Activated CD8-positive, alpha-beta memory T cell treated with anti-CD3 and anti-CD28 coated beads for 36 hours (primary cell): ENCODE results near the gene IP6K1. TPM values are rescaled to one million over a fixed set of nuclear protein-coding genes. Genes with fewer than 3 reads are reported as not detected.
"Not testable (repeated sequence)": the region's sequence is repeated elsewhere in the genome, so short reads cannot be mapped to it uniquely, and the experiment has no call there.

Source experiments
- CTCF ChIA-PET: fragments of 350-600 bp; sonication (Branson Sonifier 250); formaldehyde crosslinking; loops from one replicate; lab custom pipeline; 2021; ENCODE audit warnings: antibody characterized with exemption; lab: Charles Lee
- POLR2A ChIA-PET: fragments of 350-600 bp; sonication (Branson Sonifier 250); formaldehyde crosslinking; loops from one replicate; lab custom pipeline; 2021; ENCODE audit warnings: antibody characterized with exemption; lab: Charles Lee
- total RNA-seq, 2 experiments: library from RNA; stranded (reverse); gene quantifications; one replicate each; pipeline ENCODE4 v1.2.3, GENCODE V29; 2021

IP6K1 gene
- total RNA-seq, 2 experiments from 2014 or later: 38.5 to 40.5 TPM

DNA sequence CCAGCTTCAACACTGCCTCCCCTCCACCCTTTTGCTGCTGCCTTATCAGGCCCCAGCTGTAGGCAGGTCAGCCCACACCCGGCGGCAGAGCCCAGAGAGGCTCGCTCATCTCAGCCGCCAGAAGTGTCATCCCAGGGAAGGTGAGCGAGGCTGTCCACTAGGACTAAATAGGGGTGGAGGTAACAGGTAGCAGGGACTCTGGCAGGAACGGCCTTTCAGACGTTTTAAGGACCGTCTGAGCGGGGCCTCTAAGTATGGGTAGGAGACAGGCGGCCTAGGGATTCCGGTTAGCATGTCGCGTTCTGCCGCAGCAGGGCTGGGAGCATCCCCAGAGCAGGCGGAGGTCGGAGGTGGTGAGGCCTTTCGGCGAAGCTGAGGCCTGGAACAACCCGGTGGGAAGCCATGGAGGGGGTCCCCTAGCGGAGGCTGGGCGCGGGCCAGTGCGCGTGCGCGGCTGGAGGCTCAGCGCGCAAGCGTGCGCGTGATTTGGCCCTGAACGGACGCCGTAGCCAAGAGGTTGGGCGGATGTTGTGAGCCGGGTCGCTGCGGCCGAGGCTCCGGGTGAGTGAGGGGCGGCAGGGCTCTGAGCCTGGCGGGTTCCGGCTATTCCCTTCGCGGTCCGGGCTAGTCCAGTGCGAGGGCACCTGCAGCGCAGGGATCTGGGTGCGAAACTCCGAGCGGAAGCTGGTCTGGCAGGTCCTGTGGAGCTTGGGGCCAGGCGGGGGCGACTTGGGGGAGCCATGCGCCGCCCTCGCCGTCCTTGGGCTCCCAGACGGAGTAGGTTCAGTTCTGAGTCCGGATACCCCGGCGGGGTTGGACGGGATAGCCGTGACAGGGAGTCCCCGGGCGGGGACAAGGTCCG is 97.1 kb downstream of the IP6K1 start, which contains the start of the genes MST1 and RNF123:
Gene MST1, minus strand, starts transcription at position 429 of the 862 bp plus-strand sequence. CDS start 783 bp downstream, outside the sequence.
Gene RNF123, plus strand, starts transcription at position 512 of the 862 bp plus-strand sequence. CDS start 1,609 bp downstream, outside the sequence.
- POLR2A ChIA-PET: interaction anchor here (0.5 kb wide), 1 partner anchor 259 kb away, joined by 5 read pairs; no protein-coding TSS in a partner anchor
- CTCF ChIA-PET: interaction anchor here (1.3 kb wide), 1 partner anchor 150 kb away, joined by 6 read pairs; no protein-coding TSS in a partner anchor

DNA sequence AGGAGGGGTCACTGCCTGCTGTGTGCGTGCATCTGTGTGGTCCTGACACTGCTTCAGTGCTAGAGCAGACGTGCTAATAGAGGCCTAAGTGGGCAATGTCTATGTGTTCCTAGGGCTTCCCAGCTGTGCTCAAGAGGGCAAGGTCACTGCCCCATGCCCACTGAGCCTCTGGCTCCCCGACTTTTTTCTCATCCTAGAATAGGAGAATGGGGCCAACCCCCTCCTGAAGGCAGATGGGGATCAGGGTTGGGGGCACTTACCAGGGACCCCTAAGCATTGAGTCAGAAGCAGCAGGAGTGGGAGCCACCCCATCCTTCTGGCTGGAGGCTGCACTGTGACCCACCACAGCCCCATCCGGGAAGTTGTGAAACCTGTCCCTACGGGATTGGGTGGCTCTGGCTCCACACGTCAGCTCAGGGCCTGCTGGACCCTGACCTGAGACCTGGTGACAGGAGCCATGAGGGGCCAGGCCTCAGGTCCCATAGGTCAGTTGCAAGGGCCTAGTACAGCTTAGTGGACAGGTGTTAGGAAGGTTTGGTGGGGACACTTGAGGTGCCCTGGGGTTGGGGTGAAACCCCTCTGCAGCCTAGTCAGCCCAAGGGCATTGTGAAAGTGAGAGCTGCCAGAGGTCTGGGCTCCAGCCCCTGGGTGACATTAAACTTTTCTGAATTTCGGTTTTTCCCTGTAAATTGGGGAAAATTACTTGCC is 97.8 kb downstream of the IP6K1 start:
- CTCF ChIA-PET: interaction anchor here (1.3 kb wide), 1 partner anchor 149 kb away, joined by 6 read pairs; no protein-coding TSS in a partner anchor
- POLR2A ChIA-PET: not testable (repeated sequence)

DNA sequence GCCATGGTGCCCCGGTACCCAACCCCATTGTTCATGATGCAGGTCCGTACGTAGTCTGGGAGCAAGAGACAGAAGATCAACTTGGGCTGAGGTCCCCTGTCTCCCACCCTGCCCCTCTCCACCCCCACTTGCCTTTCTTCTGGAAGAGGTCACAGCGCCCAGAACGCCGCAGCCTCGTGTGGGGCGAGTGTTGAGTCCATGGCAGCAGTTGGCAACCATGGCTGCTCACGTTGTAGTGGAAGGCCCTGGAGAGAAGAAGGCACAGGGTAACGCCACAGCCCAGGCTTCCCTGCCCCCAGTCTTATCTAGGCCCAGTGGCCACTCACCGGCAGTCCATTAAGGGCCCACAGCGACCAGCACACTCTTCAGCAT is 98.9 kb downstream of the IP6K1 start:
- CTCF ChIA-PET: not testable (repeated sequence)

DNA sequence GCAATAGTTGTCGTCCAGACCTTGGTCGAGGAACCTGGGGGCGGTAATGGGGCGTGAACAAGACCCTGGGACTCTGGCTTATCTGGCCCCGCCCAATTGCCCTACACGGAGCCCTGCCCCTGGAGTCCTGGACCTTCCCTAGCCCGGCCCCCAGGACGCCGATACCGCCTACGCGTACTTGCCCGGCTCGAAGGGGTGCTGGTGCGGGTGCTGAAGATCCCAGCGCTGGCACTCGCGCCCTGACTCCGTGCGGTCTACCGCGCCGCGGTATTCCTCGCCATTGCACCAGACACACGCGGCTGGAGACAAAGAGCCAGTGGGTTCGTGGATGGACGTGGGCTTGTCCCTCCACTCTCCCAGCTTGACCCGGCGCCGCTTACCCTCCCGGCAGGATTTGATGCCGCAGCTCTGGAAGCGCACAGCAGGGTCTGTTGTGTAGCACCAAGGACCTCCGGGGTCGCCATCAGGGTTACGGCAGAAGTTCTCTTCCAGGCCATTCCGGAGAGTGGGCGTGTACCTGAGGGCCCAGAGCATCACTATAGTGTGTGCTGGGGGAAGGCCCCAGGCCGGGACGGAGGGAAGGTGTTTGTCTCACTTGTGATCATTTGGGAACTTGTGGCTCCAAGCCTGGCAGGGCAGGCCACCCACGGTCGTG is 99.4 kb downstream of the IP6K1 start:
- POLR2A ChIA-PET, CTCF ChIA-PET: not testable (repeated sequence)

More for the DNA sequence above, 98.9 kb downstream of the IP6K1 start:
- POLR2A ChIA-PET: not testable (repeated sequence)

DNA sequence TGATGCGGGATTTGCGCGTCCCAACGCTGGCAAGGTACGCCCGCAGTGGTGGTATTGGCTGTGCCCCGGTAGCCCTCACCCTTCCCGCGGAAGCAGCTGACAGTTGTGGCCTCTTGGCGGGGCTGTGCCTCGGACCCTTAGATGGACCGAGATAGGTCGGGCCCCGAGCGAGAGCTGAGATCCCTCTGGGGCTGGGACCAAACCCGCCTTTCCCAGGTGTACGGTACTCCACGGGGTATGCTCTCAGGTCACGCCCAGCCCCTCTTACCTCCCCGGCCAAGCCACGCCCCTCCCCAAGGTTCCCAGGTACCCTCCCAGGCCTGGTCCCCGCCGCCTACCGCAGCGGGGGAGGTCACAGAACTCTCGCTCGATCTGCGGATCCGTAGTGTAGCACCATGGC is 100.0 kb downstream of the IP6K1 start:
- POLR2A ChIA-PET, CTCF ChIA-PET: not testable (repeated sequence)

DNA sequence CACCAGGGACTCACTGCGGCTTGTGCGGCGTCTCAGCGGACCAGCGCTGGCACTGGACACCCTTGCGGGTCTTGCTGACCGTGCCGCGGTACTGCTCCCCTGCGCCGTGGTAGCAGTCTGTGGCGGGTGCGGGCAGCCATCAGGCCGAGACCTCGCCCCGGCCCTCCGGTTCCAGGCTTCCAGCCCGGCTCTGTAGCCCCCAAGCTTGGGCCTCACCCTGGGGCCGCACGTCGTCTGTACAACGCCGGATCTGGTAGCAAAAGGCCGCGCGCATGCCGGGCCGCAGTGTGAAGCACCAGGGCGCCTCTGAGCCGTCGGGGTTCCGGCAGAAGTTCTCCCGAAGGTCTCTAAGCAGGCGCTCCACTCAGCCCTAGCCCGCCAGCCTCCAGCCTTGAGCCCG is 100.5 kb downstream of the IP6K1 start:
- CTCF ChIA-PET, POLR2A ChIA-PET: not testable (repeated sequence)

DNA sequence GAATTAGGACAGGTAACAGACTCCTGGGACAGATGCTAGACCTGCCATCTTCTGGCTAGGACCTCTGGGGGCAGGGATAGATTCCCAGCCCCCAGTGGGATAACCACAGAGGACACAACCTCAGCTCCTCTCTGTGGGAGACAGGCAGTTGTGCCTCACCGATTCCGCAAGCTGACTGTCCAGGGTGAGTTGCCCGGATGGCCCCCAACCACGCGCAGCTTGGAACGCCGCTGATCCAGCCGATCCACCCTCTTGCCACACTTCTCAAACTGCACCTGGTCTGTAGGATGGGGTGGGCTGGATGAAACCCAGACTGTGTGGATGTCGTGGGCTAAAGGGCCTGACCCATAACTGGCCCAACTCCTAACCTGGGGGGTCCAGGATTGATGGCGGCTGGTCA is 101.2 kb downstream of the IP6K1 start:
- POLR2A ChIA-PET: not testable (repeated sequence)

DNA sequence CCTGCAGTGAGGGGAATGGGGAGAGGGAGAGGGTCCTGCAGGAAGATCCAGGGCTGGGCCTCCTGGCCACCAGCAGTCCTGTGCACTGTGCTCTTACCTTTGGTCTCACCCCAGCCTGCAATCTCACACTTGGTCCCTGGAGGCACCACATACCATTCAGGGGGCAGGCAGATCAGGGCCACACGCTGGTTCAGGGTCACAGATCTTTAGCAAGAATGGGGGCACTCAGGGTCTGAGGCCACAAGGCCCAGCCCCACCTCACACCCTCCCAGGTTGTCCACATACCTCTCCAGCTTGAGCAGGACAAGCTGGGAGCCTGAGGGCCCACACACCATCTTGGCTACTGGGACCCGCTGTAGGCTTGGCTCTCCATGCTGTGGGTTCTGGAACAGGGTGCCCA is 101.9 kb downstream of the IP6K1 start:
- POLR2A ChIA-PET, CTCF ChIA-PET: not testable (repeated sequence)

More for the DNA sequence above, 101.2 kb downstream of the IP6K1 start:
- CTCF ChIA-PET: not testable (repeated sequence)

DNA sequence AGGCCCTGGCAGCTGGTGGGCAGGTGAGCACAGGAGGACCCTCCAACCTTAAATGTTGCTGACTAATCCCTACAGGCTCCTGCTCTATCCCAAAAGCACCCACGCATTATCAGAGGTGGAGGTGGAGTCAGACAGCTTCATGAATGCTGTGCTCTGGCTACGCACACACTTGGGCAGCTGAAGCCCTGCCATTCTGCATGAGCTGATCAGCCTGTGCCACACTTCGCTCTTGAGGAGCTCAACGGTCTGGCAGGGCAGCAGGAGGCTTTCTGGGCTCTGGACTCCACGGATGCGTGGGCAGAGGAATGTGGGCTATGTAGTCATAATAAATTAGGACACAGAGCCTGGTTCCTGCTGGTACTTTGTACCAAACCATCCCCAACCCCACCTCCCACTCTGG is 103.2 kb downstream of the IP6K1 start:
- POLR2A ChIA-PET: no interaction called here
- CTCF ChIA-PET: no interaction called here

DNA sequence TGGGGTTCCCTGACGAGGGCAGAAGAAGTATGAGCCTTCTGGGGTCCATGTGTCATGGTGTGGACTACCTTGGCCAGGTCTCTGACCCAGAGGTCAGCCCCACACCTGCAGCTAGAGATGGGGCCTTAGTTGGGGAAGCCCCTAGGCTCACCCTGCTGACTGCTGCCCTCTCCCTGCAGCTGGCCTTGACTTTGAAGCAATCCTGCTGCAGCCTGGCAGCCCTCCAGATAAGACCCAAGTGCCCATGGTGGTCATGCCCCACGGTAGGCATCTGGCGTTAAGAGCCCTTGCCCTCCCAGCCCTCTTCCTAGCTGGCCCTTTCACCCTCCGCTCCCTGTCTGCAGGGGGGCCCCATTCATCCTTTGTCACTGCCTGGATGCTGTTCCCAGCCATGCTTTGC is 104.8 kb downstream of the IP6K1 start:
- ChIA-PET CTCF (interaction anchor here (1.9 kb wide), 1 partner anchor 10 kb away, joined by 8 read pairs; no protein-coding TSS in a partner anchor), POLR2A (no interaction called here)

DNA sequence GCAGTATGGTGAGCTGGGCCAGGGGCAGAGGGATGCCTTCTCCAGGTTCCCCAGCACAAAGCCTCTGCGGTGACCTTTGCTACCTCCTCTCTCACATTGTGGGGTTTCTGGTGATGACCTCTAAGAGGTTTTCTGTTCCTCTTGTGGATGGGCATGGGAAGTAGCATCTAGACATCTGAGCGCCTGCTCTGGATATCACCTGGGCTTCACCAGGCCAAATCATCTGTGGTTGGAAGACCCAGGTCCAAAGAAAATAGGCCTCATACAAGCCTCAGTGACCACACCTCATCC is 105.2 kb downstream of the IP6K1 start:
- ChIA-PET CTCF (interaction anchor here (1.9 kb wide), 1 partner anchor 9 kb away, joined by 8 read pairs; no protein-coding TSS in a partner anchor), POLR2A (no interaction called here)

DNA sequence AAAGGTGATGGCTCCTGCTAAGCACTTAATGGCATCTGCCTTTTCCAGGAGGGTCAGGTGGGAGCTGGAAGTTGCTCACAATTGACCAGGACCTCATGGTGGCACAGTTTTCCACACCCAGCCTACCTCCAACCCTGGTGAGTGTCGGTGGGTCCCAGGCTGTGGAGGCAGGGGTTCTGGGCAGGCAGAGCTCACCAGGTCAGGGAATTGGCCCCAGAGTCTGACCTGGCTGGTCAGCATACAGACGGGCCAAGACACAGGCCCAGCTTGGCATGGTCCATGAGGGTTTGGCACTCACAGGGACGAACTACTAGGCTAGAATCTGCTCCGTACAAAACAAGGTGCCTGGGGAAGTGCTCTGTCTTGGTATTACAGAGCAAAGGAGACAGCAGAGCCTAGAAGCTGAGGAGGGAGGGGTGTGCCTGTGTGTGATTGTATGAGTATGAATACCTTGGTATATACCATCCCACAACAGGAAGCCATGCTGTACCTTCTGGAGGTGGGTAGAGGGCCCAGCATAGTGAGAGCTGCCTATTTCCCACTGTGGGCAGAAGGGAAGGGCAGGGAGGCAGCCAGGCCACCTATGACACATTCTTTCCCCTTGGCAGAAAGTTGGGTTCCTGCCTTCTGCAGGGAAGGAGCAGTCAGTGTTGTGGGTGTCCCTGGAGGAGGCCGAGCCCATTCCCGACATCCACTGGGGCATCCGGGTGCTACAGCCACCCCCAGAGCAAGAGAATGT is 105.7 kb downstream of the IP6K1 start:
- ChIA-PET CTCF (interaction anchor here (1.9 kb wide), 1 partner anchor 9 kb away, joined by 8 read pairs; no protein-coding TSS in a partner anchor), POLR2A (no interaction called here)

DNA sequence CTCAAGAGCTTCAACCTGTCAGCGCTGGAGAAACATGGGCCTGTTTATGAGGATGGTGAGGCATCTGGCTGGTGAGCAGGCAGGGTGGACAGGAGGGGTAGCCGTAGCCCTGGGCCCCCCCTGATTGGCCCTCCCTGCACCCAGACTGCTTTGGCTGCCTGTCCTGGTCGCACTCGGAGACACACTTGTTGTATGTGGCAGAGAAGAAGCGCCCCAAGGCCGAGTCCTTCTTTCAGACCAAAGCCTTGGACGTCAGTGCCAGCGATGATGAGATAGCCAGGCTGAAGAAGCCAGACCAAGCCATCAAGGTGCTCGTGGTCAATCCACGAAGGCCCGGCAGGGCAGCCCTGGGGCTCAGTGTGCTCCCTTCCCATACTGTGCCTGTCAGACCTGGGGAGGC is 110.4 kb downstream of the IP6K1 start:
- ChIA-PET CTCF (interaction anchor here (0.6 to 2.6 kb wide), 2 partner anchors 136 to 176 kb away, joined by 3 to 11 read pairs; no protein-coding TSS in a partner anchor), POLR2A (no interaction called here)

DNA sequence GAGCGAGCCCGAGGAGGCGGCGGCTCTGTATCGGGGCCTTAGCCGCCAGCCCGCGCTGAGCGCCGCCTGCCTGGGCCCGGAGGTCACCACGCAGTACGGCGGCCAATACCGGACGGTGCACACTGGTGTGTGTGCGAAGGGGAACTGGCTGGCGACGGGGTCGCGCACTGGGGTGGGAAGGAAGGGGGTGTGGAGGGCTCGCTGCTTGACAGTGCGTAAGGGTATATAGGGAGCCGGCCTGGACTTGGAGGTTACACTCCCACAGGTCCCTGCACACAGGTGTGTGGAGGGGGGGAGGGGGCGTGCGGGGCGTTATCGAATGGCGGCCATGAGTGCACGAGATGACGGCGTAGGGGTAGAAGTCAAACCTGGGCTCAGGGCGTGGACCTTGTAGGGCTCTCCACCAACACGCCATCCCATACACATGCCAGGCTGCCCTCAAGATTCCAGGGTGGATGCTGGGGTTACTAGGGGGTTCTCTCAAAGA is 111.8 kb downstream of the IP6K1 start:
- ChIA-PET POLR2A (no interaction called here), CTCF (no interaction called here)

Other genes starting within 250 kb of the IP6K1 start
- gene BSN, start 232.1 kb downstream of the IP6K1 start, total RNA-seq: under 1 TPM; 0.25 to 0.30 TPM
- 100 to 1,000 TPM; 186 to 189 TPM for gene APEH, start 112.2 kb downstream of the IP6K1 start, total RNA-seq
- 1 to 10 TPM; 4.1 to 4.2 TPM for gene MST1, start 97.1 kb downstream of the IP6K1 start, total RNA-seq
- 10 to 100 TPM; 30.5 to 32.2 TPM for gene RNF123, start 97.0 kb downstream of the IP6K1 start, total RNA-seq
- gene AMIGO3, start 66.9 kb downstream of the IP6K1 start, total RNA-seq: under 1 TPM in 1 of 2 experiments, not detected in 1; 0.30 TPM
- gene GMPPB, start 62.6 kb downstream of the IP6K1 start, total RNA-seq: 10 to 100 TPM; 50.7 to 51.8 TPM
- not detected for gene CDHR4, start 13.3 kb upstream of the IP6K1 start, total RNA-seq
- 1 to 10 TPM; 1.5 to 2.1 TPM for gene INKA1, start 16.7 kb upstream of the IP6K1 start, total RNA-seq
- 10 to 100 TPM; 41.9 to 42.2 TPM for gene UBA7, start 27.4 kb upstream of the IP6K1 start, total RNA-seq
- 10 to 100 TPM; 22.5 to 23.5 TPM for gene TRAIP, start 70.0 kb upstream of the IP6K1 start, total RNA-seq
- gene CAMKV, start 83.4 kb upstream of the IP6K1 start, total RNA-seq: 1 to 10 TPM in 1 of 2 experiments, under 1 TPM in 1; 0.96 to 1.8 TPM
- gene MST1R, start 117.3 kb upstream of the IP6K1 start, total RNA-seq: under 1 TPM; 0.80 to 0.99 TPM
- gene MON1A, start 143.3 kb upstream of the IP6K1 start, total RNA-seq: 10 to 100 TPM; 15.5 to 18.0 TPM
- 10 to 100 TPM; 68.1 to 68.4 TPM for gene RBM6, start 153.6 kb upstream of the IP6K1 start, total RNA-seq